ENCODE data around the gene ZNF70.
A peak's percentile ranks its signal among the peaks of the same experiment; 100 is the strongest.

The ZNF70 gene

GRCh38 chr22:23752090-23752691, 1.3 kb upstream of the ZNF70 start:
- H3K27me3 Mint-ChIP-seq (ENCODE audit: low read depth, poor library complexity), result peaks cover 10% of the 10 kb centered on the region
- no peaks in the 10 kb centered on the region for H3K9me3 Mint-ChIP-seq
- H3K4me3 Mint-ChIP-seq, result peak overlapping the region; percentile 81
- no peak for TF ChIP-seq CTCF (IDR thresholded peaks at IDR 0.05)
- no peak for DNase-seq
- H3K27ac Mint-ChIP-seq, result no peak overlapping the region
- peaks cover 41% of the 10 kb centered on the region for H3K4me1 Mint-ChIP-seq
- H3K36me3 Mint-ChIP-seq (ENCODE audit: low read depth), result peaks cover 6% of the 10 kb centered on the region

- no peak overlapping the region for H3K27ac Mint-ChIP-seq
- peaks cover 41% of the 10 kb centered on the region for H3K4me1 Mint-ChIP-seq
- H3K9me3 Mint-ChIP-seq, result no peaks in the 10 kb centered on the region
- peak overlapping the region; percentile 81 for H3K4me3 Mint-ChIP-seq
- TF ChIP-seq CTCF (IDR thresholded peaks at IDR 0.05), result no peak
- peaks cover 11% of the 10 kb centered on the region for H3K36me3 Mint-ChIP-seq (ENCODE audit: low read depth)
- peaks cover 6% of the 10 kb centered on the region for H3K27me3 Mint-ChIP-seq (ENCODE audit: low read depth, poor library complexity)
- DNase-seq, result peak; percentile 41
These were observed 607 bp upstream of the ZNF70 start for GRCh38 chr22:23751441-23751996.

GRCh38 chr22:23750367-23750713, 572 bp downstream of the ZNF70 start:
- Mint-ChIP-seq H3K27me3 (ENCODE audit: low read depth, poor library complexity) (peaks cover 6% of the 10 kb centered on the region), H3K27ac (no peak overlapping the region), H3K9me3 (no peaks in the 10 kb centered on the region), H3K4me3 (peak overlapping the region; percentile 89), H3K4me1 (peaks cover 39% of the 10 kb centered on the region), H3K36me3 (ENCODE audit: low read depth) (peaks cover 20% of the 10 kb centered on the region)
- no peak for DNase-seq
- no peak for TF ChIP-seq CTCF (IDR thresholded peaks at IDR 0.05)

- peaks cover 34% of the 10 kb centered on the region for H3K4me1 Mint-ChIP-seq
These were observed 1.0 kb downstream of the ZNF70 start for GRCh38 chr22:23749841-23750301.

GRCh38 chr22:23745791-23746190, 5.1 kb downstream of the ZNF70 start:
- no peak for TF ChIP-seq CTCF (IDR thresholded peaks at IDR 0.05)
- H3K36me3 Mint-ChIP-seq (ENCODE audit: low read depth), result peaks cover 47% of the 10 kb centered on the region
- no peak overlapping the region for H3K27ac Mint-ChIP-seq
- peaks cover 14% of the 10 kb centered on the region for H3K4me1 Mint-ChIP-seq
- no peak overlapping the region for H3K4me3 Mint-ChIP-seq
- H3K9me3 Mint-ChIP-seq, result no peaks in the 10 kb centered on the region
- no peaks in the 10 kb centered on the region for H3K27me3 Mint-ChIP-seq (ENCODE audit: low read depth, poor library complexity)
- DNase-seq, result no peak

More at GRCh38 chr22:23749841-23750301, 1.0 kb downstream of the ZNF70 start:
- Mint-ChIP-seq H3K4me3 (peak overlapping the region; percentile 89), H3K9me3 (no peaks in the 10 kb centered on the region), H3K36me3 (ENCODE audit: low read depth) (peaks cover 25% of the 10 kb centered on the region), H3K27ac (no peak overlapping the region), H3K27me3 (ENCODE audit: low read depth, poor library complexity) (peaks cover 6% of the 10 kb centered on the region)
- TF ChIP-seq CTCF (IDR thresholded peaks at IDR 0.05), result no peak
- no peak for DNase-seq

GRCh38 chr22:23744485-23744884, 6.4 kb downstream of the ZNF70 start:
- Mint-ChIP-seq H3K27ac (peak overlapping the region; percentile 79), H3K36me3 (ENCODE audit: low read depth) (peaks cover 43% of the 10 kb centered on the region), H3K4me3 (no peak overlapping the region), H3K27me3 (ENCODE audit: low read depth, poor library complexity) (peaks cover 1% of the 10 kb centered on the region), H3K4me1 (peaks cover 1% of the 10 kb centered on the region), H3K9me3 (no peaks in the 10 kb centered on the region)
- no peak for DNase-seq
- no peak for TF ChIP-seq CTCF (IDR thresholded peaks at IDR 0.05)
